Right cardiac atrium (tissue), 5 donors: ENCODE data around the gene ILF3. TPM values are rescaled to one million over a fixed set of nuclear protein-coding genes. Genes with fewer than 3 reads are reported as not detected.
"Not testable (repeated sequence)": the region's sequence is repeated elsewhere in the genome, so short reads cannot be mapped to it uniquely, and the experiment has no call there.

Experiments
- ATAC-seq, 2 donors: fragments of 200-7000 bp; cut with Tn5 transposase; one replicate each; pipeline versions ENCODE4 v1.8.0 to v1.9.1; 2020; ENCODE audit warnings: moderate library complexity in 2 of 2, mild to moderate bottlenecking in 1 of 2
- DNase-seq, 3 donors: peaks; one replicate each; pipeline ENCODE4 v3.0.0-alpha.2; 2020
- H3K27ac ChIP-seq: one replicate; pipeline ENCODE4 v1.5.1; 2013; ENCODE audit warnings: mild to moderate bottlenecking, low read length, control low read depth, moderate library complexity
- H3K27me3 ChIP-seq: one replicate; pipeline ENCODE4 v1.6.1; 2013; ENCODE audit not compliant: control insufficient read depth, insufficient read depth
- H3K4me1 ChIP-seq: one replicate; pipeline ENCODE4 v1.6.1; 2013; ENCODE audit warnings: low read length; ENCODE audit not compliant: control insufficient read depth, insufficient read depth
- H3K4me3 ChIP-seq: one replicate; pipeline ENCODE4 v1.5.1; 2013; ENCODE audit warnings: low read length, control low read depth
- H3K9me3 ChIP-seq: one replicate; pipeline ENCODE4 v1.6.1; 2013; ENCODE audit warnings: low read length; ENCODE audit not compliant: control insufficient read depth
- WGBS: extraction: QIAGEN DNeasy Blood & Tissue Kit; methylation state at CpG from one replicate; pipeline ENCODE4 v1.1.7; 2013; 5-methylcytosine and 5-hydroxymethylcytosine counted together
- intact Hi-C, 4 donors: fragments of 100-400 bp; cut with DNase I; formaldehyde crosslinking; loops; one replicate each; pipeline versions ENCODE4 v1.11.0 to v1.14.0; 2022 to 2023
- polyA plus RNA-seq: library from polyadenylated mRNA; stranded (reverse); fragments of 200-250 nt; gene quantifications from one replicate; pipeline ENCODE4 v1.2.3, GENCODE V29; 2013
- total RNA-seq, 4 donors: library from RNA; stranded (reverse); fragmentation: NEBNext Ultra II Directional; extraction: Animal tissue kit (Norgen Biotek cat#: 25700); gene quantifications; one replicate each; pipeline ENCODE4 v1.2.1, GENCODE V29; 2021
- donor health status: healthy with polysubstance abuse.
- donor health status: DM: no; HTN: yes; CAD: no.
- donor health status: DM: no; HTN: no; CAD: no.
- donor health status: DM: no; HTN: yes; CAD: no; lungs with severe emphysema.
- donor health status: DM: yes; HTN: yes; CAD: no.

Gene ILF3
- total and polyA plus RNA-seq, 5 donors: 74.2 to 161 (median 132) TPM

DNA sequence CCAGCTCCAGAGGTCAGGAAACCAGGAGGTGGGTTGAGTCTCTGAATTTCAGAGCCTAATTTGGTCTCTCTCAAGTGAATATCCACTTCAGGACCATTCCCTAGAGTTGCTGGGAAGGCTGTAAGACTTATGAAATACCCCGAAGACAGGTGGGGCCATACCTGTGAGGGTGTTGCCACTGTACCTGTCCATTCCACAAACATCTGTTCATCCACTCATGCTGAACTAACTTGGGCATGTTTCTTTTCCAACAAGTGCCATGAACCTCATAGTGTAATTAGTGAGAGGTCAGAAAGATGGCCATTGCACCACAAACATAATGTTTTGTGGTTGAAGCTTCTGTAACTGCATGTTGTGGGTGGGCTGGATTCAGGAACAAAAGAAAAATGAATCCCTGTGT is 7.8 kb downstream of the ILF3 start:
- ATAC-seq (no peak), DNase-seq (no peak)
- no peaks in the 10 kb centered on the region for H3K27me3 ChIP-seq
- 81% methylated on average over 1 of the region's 1 CpG for WGBS
- no peak overlapping the region for H3K4me3 ChIP-seq
- intact Hi-C loops: no loop called here
- no peak overlapping the region for H3K27ac ChIP-seq
- peaks cover 14% of the 10 kb centered on the region for H3K4me1 ChIP-seq
- H3K9me3 ChIP-seq: no peaks in the 10 kb centered on the region

DNA sequence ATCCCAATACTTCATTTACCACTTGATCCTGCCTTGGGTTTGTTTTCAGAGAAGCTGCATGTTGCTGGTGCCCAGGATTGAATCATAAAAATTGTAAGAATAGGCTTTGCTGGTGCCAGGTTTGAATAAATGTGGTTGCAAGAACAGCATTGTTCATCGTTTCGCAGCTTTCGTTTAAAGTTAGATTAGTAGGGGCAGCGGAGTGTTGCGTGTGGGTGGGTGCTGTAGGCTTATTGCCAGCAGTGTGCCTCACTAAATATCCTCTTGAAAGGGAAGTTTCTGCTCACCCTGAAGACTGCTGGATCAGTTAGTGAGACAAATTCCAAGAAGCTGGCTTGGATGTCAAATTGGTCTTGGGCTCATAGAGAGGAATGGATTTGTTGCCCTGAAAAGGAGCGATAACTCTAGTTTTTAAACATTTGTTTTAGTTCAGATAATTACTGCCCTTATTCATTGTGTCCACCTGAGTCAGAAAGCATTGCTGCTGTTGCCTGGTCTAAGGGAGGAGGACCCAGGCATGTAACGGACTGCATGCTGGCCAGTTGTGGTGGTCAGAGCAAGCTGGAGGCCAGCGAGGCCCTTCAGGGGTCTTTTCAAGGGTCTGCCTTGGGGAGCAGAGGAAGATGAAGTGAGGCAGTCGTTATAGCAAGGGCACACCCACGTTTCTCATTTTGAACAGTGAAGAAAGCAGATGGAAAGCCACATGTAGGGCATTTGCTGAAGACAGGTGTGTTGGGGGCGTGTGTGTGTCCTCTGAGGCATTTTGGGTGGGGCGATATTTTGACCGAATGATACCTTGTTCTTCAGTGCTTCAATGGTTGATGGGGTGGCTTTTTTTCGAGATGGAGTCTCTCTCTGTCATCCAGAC is 8.5 kb downstream of the ILF3 start:
- H3K27ac ChIP-seq: no peak overlapping the region
- 48% methylated on average over 14 of the region's 14 CpGs for WGBS
- DNase-seq: no peak
- H3K9me3 ChIP-seq: no peaks in the 10 kb centered on the region
- peak; percentile 23 to 38 for ATAC-seq
- H3K4me3 ChIP-seq: no peak overlapping the region
- no peaks in the 10 kb centered on the region for H3K27me3 ChIP-seq
- H3K4me1 ChIP-seq: peaks cover 14% of the 10 kb centered on the region
- intact Hi-C loops: no loop called here

DNA sequence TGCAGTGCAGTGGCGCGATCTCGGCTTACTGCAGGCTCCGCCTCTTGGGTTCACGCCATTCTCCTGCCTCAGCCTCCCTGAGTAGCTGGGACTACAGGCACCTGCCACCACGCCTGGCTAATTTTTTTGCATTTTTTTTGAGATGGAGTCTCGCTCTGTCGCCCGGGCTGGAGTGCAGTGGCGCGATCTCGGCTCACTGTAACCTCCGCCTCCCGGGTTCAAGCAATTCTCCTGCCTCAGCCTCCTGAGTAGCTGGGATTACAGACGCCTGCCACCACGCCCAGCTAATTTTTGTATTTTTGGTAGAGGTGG is 9.1 kb downstream of the ILF3 start:
- H3K27me3 ChIP-seq, ATAC-seq, H3K4me3 ChIP-seq, H3K9me3 ChIP-seq, H3K27ac ChIP-seq, DNase-seq, intact Hi-C loops: not testable (repeated sequence)
- WGBS: 85% methylated on average over 16 of the region's 16 CpGs
- H3K4me1 ChIP-seq: peaks cover 14% of the 10 kb centered on the region

DNA sequence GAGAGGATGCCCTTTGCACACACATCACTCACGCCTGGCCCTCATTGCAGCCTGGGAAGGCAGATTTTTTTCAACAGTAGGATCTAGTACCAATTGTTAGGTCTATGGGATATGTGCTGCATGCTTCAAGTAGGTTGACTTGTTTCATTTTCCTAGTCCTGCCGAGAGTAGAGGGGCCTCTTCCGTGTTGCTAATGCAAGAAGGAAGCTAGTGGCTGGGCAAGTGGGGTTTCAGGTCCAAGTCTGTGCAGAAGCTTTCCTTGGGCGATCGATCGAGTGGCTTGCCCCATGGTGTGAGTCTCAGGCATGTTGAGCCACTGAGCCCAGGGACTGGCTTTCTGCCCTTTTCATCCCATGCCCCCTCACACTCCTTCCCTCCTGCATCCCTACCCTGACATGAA is 13.7 kb downstream of the ILF3 start:
- H3K4me3 ChIP-seq: no peak overlapping the region
- H3K9me3 ChIP-seq: no peaks in the 10 kb centered on the region
- H3K27me3 ChIP-seq: no peaks in the 10 kb centered on the region
- intact Hi-C loops: no loop called here
- WGBS: 64% methylated on average over 6 of the region's 6 CpGs
- ATAC-seq (no peak), DNase-seq (no peak)
- H3K27ac ChIP-seq: no peak overlapping the region
- peaks cover under 1% of the 10 kb centered on the region for H3K4me1 ChIP-seq

DNA sequence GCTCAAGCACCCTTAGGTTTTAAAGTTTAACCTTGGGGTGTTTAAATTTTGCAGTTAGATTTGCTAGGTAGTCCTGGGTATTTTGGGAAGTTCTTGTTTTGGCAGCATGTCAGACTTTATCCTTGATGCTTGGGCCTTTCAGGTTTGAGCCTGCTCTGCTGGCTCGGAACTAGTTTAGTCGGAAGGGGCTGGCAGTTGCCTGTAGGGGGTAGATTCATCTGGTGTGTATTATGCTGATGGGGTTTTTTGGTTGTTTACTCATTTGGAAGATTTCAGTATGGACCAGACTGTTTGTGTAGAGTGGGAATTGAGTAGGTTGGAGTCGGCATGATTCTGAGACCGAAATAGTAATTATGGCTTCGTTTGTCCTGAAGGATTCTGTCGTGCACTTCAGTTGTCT is 15.1 kb downstream of the ILF3 start:
- H3K4me3 ChIP-seq: no peak overlapping the region
- no peaks in the 10 kb centered on the region for H3K4me1 ChIP-seq
- no peaks in the 10 kb centered on the region for H3K9me3 ChIP-seq
- no peak for ATAC-seq
- H3K27ac ChIP-seq: no peak overlapping the region
- H3K27me3 ChIP-seq: no peaks in the 10 kb centered on the region
- no peak for DNase-seq
- 66% methylated on average over 6 of the region's 6 CpGs for WGBS
- intact Hi-C loops: no loop called here

DNA sequence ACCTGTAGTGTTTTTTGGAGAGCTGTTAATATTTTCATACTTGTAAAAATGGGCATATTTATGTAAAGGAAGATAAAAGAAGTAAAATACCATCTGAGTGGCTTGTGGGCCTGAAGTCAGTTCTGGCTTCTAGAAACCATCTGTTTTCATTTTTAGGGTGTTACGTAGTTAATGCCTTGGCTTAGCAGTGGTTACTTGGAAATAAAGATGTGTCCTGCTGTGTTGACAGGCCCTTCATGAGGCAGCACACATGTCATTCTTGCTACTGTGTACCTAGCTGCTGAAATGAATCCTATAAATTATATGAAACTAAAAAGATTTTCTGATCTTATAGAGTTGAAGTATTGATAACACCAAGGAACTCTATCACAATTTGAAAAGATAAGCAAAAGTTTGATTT is 16.0 kb downstream of the ILF3 start:
- DNase-seq (peak in 1 of 3 donors; percentile 35), ATAC-seq (peak; percentile 12 to 52)
- Histone ChIP-seq H3K4me3 (no peak overlapping the region), H3K27ac (no peak overlapping the region), H3K27me3 (no peaks in the 10 kb centered on the region), H3K9me3 (no peaks in the 10 kb centered on the region), H3K4me1 (no peaks in the 10 kb centered on the region)
- intact Hi-C loops: no loop called here
- 55% methylated on average over 1 of the region's 1 CpG for WGBS

DNA sequence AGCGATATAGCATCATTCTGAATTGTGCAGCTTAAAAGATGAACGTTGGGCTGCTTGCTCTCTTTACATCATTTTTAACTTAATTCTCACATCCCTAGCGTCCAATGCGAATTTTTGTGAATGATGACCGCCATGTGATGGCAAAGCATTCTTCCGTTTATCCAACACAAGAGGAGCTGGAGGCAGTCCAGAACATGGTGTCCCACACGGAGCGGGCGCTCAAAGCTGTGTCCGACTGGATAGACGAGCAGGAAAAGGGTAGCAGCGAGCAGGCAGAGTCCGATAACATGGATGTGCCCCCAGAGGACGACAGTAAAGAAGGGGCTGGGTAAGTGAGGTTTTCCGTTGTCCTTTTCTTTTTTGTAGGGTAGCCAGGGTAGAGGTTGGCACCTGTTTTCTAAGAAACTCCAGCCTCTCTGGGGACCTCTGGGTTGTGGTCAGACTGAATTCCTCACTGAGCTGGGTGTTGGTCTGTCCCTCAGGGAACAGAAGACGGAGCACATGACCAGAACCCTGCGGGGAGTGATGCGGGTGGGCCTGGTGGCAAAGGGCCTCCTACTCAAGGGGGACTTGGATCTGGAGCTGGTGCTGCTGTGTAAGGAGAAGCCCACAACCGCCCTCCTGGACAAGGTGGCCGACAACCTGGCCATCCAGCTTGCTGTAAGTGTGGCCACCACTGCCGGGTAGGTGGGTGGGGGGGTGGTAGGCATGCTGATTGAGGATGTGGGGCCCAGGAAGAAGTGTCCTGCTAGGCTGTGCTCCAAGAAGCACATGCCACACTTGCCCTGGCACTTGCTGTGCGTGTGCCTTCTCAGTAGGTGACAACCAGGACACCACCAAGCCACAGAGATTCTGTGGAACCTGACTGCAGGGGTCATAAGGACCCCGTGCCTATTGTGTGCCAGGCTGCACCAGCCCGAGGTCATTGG is 17.0 kb downstream of the ILF3 start:
- DNase-seq (peak in 2 of 3 donors; percentile 58 to 73), ATAC-seq (peak; percentile 15 to 44)
- Histone ChIP-seq H3K9me3 (no peaks in the 10 kb centered on the region), H3K27ac (no peak overlapping the region), H3K27me3 (no peaks in the 10 kb centered on the region), H3K4me1 (no peaks in the 10 kb centered on the region), H3K4me3 (no peak overlapping the region)
- WGBS: 69% methylated on average over 24 of the region's 24 CpGs
- intact Hi-C loops: no loop called here

DNA sequence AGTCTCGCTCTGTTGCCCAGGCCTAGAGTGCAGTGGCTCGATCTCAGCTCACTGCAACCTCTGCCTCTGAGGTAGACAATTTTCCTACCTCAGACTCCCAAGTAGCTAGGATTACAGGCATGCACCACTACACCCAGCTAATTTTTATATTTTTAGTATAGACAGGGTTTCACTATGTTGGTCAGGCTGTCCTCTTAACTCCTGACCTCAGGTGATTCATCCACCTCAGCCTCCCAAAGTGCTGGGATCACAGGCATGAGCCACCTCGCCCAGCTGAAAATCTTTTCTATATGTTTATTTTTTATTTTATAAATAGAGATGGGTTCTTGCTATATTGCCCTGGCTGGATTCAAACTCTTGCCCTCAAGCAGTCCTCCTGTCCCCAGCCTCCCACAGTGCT is 17.8 kb downstream of the ILF3 start:
- H3K4me3 ChIP-seq, DNase-seq, intact Hi-C loops, ATAC-seq, H3K9me3 ChIP-seq, H3K4me1 ChIP-seq, H3K27me3 ChIP-seq, H3K27ac ChIP-seq: not testable (repeated sequence)
- 93% methylated on average over 3 of the region's 3 CpGs for WGBS

DNA sequence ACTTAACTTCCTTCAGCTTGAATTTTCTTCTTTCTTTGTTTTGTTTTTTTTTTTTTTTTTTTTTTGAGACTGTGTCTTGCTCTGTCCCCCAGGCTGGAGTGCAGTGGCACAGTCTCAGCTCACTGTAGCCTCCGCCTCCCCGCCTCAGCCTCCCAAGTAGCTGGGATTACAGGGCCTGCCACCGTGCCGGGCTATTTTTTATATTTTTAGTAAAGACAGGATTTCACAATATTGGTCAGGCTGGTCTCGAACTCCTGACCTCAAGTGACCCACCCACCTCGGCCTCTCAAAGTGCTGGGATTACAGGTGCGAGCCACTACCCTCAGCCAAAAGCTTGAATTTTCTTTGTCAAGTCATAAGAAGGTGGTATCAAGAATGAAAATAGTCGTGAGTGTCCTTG is 21.1 kb downstream of the ILF3 start:
- H3K4me3 ChIP-seq, H3K27me3 ChIP-seq, H3K27ac ChIP-seq, H3K9me3 ChIP-seq, H3K4me1 ChIP-seq, intact Hi-C loops, DNase-seq, ATAC-seq: not testable (repeated sequence)
- WGBS: 85% methylated on average over 8 of the region's 8 CpGs

DNA sequence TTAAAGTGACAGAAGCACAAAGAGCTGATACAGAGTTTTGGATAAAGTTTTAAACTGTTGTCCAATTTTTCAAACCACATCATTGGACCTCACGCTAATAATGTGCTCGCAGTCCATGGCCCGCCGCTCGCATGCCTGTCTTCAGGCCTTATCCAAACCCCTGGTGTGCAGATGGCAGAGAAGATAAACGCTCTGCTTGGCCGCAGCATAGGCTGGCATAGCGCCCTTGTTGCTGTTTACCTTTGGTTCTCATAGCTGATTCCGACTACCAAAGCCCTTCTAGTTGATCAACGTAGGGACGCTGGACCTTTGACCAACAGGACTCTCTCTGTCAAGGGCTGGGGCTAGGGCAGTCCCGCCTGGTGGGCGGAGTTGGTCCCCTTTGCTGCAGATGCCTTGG is 23.6 kb downstream of the ILF3 start:
- Histone ChIP-seq H3K4me3 (no peak overlapping the region), H3K27ac (no peak overlapping the region), H3K4me1 (no peaks in the 10 kb centered on the region), H3K27me3 (no peaks in the 10 kb centered on the region), H3K9me3 (no peaks in the 10 kb centered on the region)
- DNase-seq: no peak
- WGBS: 86% methylated on average over 13 of the region's 13 CpGs
- intact Hi-C loops: no loop called here
- ATAC-seq: no peak

DNA sequence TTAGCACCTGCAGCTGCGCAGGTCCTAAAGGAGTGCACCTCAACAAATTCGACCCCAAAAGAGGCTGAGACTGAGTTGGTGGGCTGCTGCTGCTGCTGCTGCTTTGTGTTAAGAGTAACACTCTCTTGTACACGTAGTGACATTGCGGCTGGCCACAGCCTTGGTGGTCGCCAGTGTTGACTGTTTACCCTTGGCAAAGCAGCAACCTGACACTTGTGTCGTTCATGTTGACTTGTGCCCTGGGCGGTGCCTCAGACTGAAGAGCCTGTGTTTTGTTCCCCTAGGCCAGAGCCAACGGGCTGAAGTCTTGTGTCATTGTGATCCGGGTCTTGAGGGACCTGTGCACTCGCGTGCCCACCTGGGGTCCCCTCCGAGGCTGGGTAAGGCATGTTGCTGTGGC is 24.7 kb downstream of the ILF3 start:
- Histone ChIP-seq H3K9me3 (no peaks in the 10 kb centered on the region), H3K4me3 (no peak overlapping the region), H3K4me1 (no peaks in the 10 kb centered on the region), H3K27ac (no peak overlapping the region), H3K27me3 (no peaks in the 10 kb centered on the region)
- intact Hi-C loops: no loop called here
- DNase-seq (no peak), ATAC-seq (no peak)
- WGBS: 91% methylated on average over 12 of the region's 12 CpGs
